Activated naive CD8-positive, alpha-beta T cell treated with anti-CD3 and anti-CD28 coated beads for 36 hours (primary cell): Measurements from ENCODE around the gene MAGI3. TPM values are rescaled to one million over a fixed set of nuclear protein-coding genes. Genes with fewer than 3 reads are reported as not detected.
"Not testable (repeated sequence)": the region's sequence is repeated elsewhere in the genome, so short reads cannot be mapped to it uniquely, and the experiment has no call there.

ENCODE experiments used
- DNase-seq: peaks from one replicate; pipeline ENCODE4 v3.0.0; 2021
- H3K27ac Mint-ChIP-seq: one replicate; pipeline ENCODE4 v1.8.0; 2022; ENCODE audit warnings: mild to moderate bottlenecking, moderate library complexity, mixed read lengths
- H3K27me3 Mint-ChIP-seq: one replicate; pipeline ENCODE4 v1.8.0; 2022; ENCODE audit warnings: mild to moderate bottlenecking, mixed read lengths
- H3K36me3 Mint-ChIP-seq: one replicate; pipeline ENCODE4 v1.8.0; 2021; ENCODE audit warnings: mild to moderate bottlenecking, mixed read lengths
- H3K4me1 Mint-ChIP-seq: one replicate; pipeline ENCODE4 v1.8.0; 2021; ENCODE audit warnings: mixed read lengths
- H3K4me3 Mint-ChIP-seq: one replicate; pipeline ENCODE4 v1.8.0; 2022; ENCODE audit warnings: mild to moderate bottlenecking, moderate library complexity, mixed read lengths
- H3K9me3 Mint-ChIP-seq: one replicate; pipeline ENCODE4 v1.8.0; 2022; ENCODE audit warnings: mixed read lengths
- total RNA-seq, 2 experiments: library from RNA; stranded (reverse); gene quantifications; one replicate each; pipeline ENCODE4 v1.2.3, GENCODE V29; 2021

The MAGI3 gene
- total RNA-seq, 2 experiments from 2014 or later: 3.3 to 3.4 TPM

GRCh38 chr1:113452921-113453770 is 62.8 kb downstream of the MAGI3 start:
- DNase-seq: no peak
- Mint-ChIP-seq H3K4me1 (no peaks in the 10 kb centered on the region), H3K9me3 (no peaks in the 10 kb centered on the region), H3K27me3 (peaks cover 12% of the 10 kb centered on the region), H3K27ac (no peak overlapping the region), H3K4me3 (no peak overlapping the region), H3K36me3 (peaks cover 3% of the 10 kb centered on the region)

- Mint-ChIP-seq H3K36me3 (peaks cover 3% of the 10 kb centered on the region), H3K27ac (no peak overlapping the region), H3K9me3 (no peaks in the 10 kb centered on the region), H3K4me1 (no peaks in the 10 kb centered on the region), H3K4me3 (no peak overlapping the region), H3K27me3 (peaks cover 12% of the 10 kb centered on the region)
- DNase-seq: no peak
These were observed 63.4 kb downstream of the MAGI3 start for GRCh38 chr1:113453771-113454083.

GRCh38 chr1:113455374-113455773 is 65.1 kb downstream of the MAGI3 start:
- Mint-ChIP-seq H3K36me3 (peaks cover 7% of the 10 kb centered on the region), H3K4me1 (no peaks in the 10 kb centered on the region), H3K9me3 (peaks cover 3% of the 10 kb centered on the region), H3K4me3 (no peak overlapping the region), H3K27ac (no peak overlapping the region), H3K27me3 (peaks cover 3% of the 10 kb centered on the region)
- DNase-seq: no peak

GRCh38 chr1:113456967-113457366 is 66.7 kb downstream of the MAGI3 start:
- peaks cover 7% of the 10 kb centered on the region for H3K36me3 Mint-ChIP-seq
- no peak overlapping the region for H3K4me3 Mint-ChIP-seq
- H3K27me3 Mint-ChIP-seq: peaks cover 3% of the 10 kb centered on the region
- no peak overlapping the region for H3K27ac Mint-ChIP-seq
- DNase-seq: no peak
- H3K9me3 Mint-ChIP-seq: peaks cover 6% of the 10 kb centered on the region
- no peaks in the 10 kb centered on the region for H3K4me1 Mint-ChIP-seq

GRCh38 chr1:113459279-113459678 is 69.0 kb downstream of the MAGI3 start:
- Mint-ChIP-seq H3K4me3 (no peak overlapping the region), H3K27ac (no peak overlapping the region), H3K9me3 (peaks cover 10% of the 10 kb centered on the region), H3K36me3 (peaks cover 7% of the 10 kb centered on the region), H3K27me3 (peaks cover 3% of the 10 kb centered on the region), H3K4me1 (no peaks in the 10 kb centered on the region)
- DNase-seq: no peak

- no peaks in the 10 kb centered on the region for H3K4me1 Mint-ChIP-seq
- H3K36me3 Mint-ChIP-seq: peaks cover 3% of the 10 kb centered on the region
- no peak overlapping the region for H3K4me3 Mint-ChIP-seq
- no peak for DNase-seq
- no peak overlapping the region for H3K27ac Mint-ChIP-seq
- no peaks in the 10 kb centered on the region for H3K27me3 Mint-ChIP-seq
- peaks cover 22% of the 10 kb centered on the region for H3K9me3 Mint-ChIP-seq
These were observed 77.7 kb downstream of the MAGI3 start for GRCh38 chr1:113467991-113468390.

- H3K27me3 Mint-ChIP-seq, H3K27ac Mint-ChIP-seq, DNase-seq, H3K4me1 Mint-ChIP-seq, H3K4me3 Mint-ChIP-seq: not testable (repeated sequence)
- H3K9me3 Mint-ChIP-seq: peaks cover 55% of the 10 kb centered on the region
- peaks cover 24% of the 10 kb centered on the region for H3K36me3 Mint-ChIP-seq
These were observed 88.3 kb downstream of the MAGI3 start for GRCh38 chr1:113478427-113479195.

- Mint-ChIP-seq H3K36me3 (peaks cover 15% of the 10 kb centered on the region), H3K27ac (no peak overlapping the region), H3K27me3 (no peaks in the 10 kb centered on the region), H3K4me1 (no peaks in the 10 kb centered on the region), H3K9me3 (peaks cover 44% of the 10 kb centered on the region), H3K4me3 (no peak overlapping the region)
- DNase-seq: no peak
These were observed 89.7 kb downstream of the MAGI3 start for GRCh38 chr1:113479713-113480676.

- not testable (repeated sequence) for H3K36me3 Mint-ChIP-seq, H3K4me3 Mint-ChIP-seq, H3K27me3 Mint-ChIP-seq, H3K4me1 Mint-ChIP-seq, H3K27ac Mint-ChIP-seq, DNase-seq
- H3K9me3 Mint-ChIP-seq: peaks cover 29% of the 10 kb centered on the region
These were observed 94.8 kb downstream of the MAGI3 start for GRCh38 chr1:113485131-113485530.

- no peak overlapping the region for H3K4me3 Mint-ChIP-seq
- no peak for DNase-seq
- no peaks in the 10 kb centered on the region for H3K4me1 Mint-ChIP-seq
- H3K27ac Mint-ChIP-seq: no peak overlapping the region
- peaks cover 4% of the 10 kb centered on the region for H3K27me3 Mint-ChIP-seq
- H3K9me3 Mint-ChIP-seq: peaks cover 45% of the 10 kb centered on the region
- H3K36me3 Mint-ChIP-seq: peaks cover 6% of the 10 kb centered on the region
These were observed 98.4 kb downstream of the MAGI3 start for GRCh38 chr1:113488576-113489177.

GRCh38 chr1:113490384-113490783 is 100.1 kb downstream of the MAGI3 start:
- H3K4me1 Mint-ChIP-seq: no peaks in the 10 kb centered on the region
- H3K9me3 Mint-ChIP-seq: peaks cover 47% of the 10 kb centered on the region
- no peak overlapping the region for H3K27ac Mint-ChIP-seq
- H3K36me3 Mint-ChIP-seq: peaks cover 3% of the 10 kb centered on the region
- no peak for DNase-seq
- no peak overlapping the region for H3K4me3 Mint-ChIP-seq
- H3K27me3 Mint-ChIP-seq: peaks cover 4% of the 10 kb centered on the region

GRCh38 chr1:113493533-113493932 is 103.2 kb downstream of the MAGI3 start:
- peaks cover 5% of the 10 kb centered on the region for H3K36me3 Mint-ChIP-seq
- H3K4me3 Mint-ChIP-seq: no peak overlapping the region
- H3K27ac Mint-ChIP-seq: no peak overlapping the region
- no peak for DNase-seq
- peaks cover 39% of the 10 kb centered on the region for H3K9me3 Mint-ChIP-seq
- H3K4me1 Mint-ChIP-seq: no peaks in the 10 kb centered on the region
- H3K27me3 Mint-ChIP-seq: peaks cover 4% of the 10 kb centered on the region

GRCh38 chr1:113505357-113505756 is 115.0 kb downstream of the MAGI3 start:
- Mint-ChIP-seq H3K4me1 (no peaks in the 10 kb centered on the region), H3K4me3 (no peak overlapping the region), H3K36me3 (no peaks in the 10 kb centered on the region), H3K27me3 (no peaks in the 10 kb centered on the region), H3K27ac (no peak overlapping the region), H3K9me3 (peaks cover 6% of the 10 kb centered on the region)
- no peak for DNase-seq

GRCh38 chr1:113507552-113508214 is 117.4 kb downstream of the MAGI3 start:
- DNase-seq: no peak
- Mint-ChIP-seq H3K4me3 (no peak overlapping the region), H3K36me3 (no peaks in the 10 kb centered on the region), H3K4me1 (no peaks in the 10 kb centered on the region), H3K27ac (no peak overlapping the region), H3K27me3 (no peaks in the 10 kb centered on the region), H3K9me3 (peaks cover 17% of the 10 kb centered on the region)
